ENCODE results near the gene PRKCQ.

DNA sequence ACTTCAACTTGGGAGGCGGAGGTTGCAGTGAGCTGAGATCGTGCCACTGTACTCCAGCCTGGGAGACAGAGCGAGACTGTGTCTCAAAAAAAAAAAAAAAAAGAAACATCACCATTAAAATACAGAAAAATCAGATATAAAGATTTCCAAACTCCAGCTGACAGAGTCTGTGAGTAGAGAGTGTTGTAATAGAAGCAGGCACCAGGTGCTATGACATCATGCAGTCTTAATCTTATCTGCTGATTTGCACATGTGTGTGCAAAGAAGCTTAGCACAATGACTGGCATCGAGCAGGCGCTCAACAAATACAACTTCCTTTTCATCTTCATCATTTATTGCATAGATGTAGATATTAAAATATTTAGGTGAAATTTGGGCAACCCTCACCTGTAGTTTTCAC, 92.2 kb downstream of the PRKCQ start:
- TF ChIP-seq, protein P1, sequence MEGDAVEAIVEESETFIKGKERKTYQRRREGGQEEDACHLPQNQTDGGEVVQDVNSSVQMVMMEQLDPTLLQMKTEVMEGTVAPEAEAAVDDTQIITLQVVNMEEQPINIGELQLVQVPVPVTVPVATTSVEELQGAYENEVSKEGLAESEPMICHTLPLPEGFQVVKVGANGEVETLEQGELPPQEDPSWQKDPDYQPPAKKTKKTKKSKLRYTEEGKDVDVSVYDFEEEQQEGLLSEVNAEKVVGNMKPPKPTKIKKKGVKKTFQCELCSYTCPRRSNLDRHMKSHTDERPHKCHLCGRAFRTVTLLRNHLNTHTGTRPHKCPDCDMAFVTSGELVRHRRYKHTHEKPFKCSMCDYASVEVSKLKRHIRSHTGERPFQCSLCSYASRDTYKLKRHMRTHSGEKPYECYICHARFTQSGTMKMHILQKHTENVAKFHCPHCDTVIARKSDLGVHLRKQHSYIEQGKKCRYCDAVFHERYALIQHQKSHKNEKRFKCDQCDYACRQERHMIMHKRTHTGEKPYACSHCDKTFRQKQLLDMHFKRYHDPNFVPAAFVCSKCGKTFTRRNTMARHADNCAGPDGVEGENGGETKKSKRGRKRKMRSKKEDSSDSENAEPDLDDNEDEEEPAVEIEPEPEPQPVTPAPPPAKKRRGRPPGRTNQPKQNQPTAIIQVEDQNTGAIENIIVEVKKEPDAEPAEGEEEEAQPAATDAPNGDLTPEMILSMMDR (IDR thresholded peaks at IDR 0.05) = no peak
- no peak for TF ChIP-seq POLR2A (IDR thresholded peaks at IDR 0.05)

Measured in body of pancreas (tissue), 4 donors.